Retinal pigment epithelial cell (primary cell): Measurements from ENCODE around the gene NUP98.

ENCODE experiments used
- DNase-seq: peaks from one replicate; pipeline ENCODE4 v3.0.0-alpha.2; 2010; ENCODE audit warnings: low read depth
- H3K4me3 ChIP-seq: 2 replicates; pipeline ENCODE4 v1.5.1; 2011; ENCODE audit warnings: mild to moderate bottlenecking, low read length, control low read depth, moderate library complexity
- CTCF ChIP-seq: conservative IDR thresholded peaks from 2 replicates; pipeline ENCODE4 v1.5.1; 2011; ENCODE audit warnings: low read depth, low read length, control low read depth, inconsistent platforms

Gene NUP98

DNA sequence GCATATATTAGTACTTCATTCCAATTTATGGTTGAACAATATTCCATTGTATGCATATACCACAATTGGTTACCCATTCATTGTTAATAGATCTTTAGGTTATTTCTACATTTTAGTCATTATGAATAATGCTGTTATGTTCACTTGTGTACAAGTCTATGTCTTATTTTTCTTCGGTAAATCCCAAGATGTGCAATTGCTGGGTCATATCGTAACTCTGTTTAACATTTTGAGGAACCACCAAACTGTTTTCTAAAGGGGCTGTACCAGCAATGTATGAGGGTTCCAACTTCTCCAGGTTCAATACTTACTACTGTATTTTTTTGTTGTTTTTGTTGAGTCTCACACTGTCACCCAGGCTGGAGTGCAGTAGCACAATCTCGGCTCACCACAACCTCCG, 33.1 kb downstream of the NUP98 start:
- no peak for TF ChIP-seq CTCF
- no peak for DNase-seq
- no peak overlapping the region for H3K4me3 ChIP-seq

DNA sequence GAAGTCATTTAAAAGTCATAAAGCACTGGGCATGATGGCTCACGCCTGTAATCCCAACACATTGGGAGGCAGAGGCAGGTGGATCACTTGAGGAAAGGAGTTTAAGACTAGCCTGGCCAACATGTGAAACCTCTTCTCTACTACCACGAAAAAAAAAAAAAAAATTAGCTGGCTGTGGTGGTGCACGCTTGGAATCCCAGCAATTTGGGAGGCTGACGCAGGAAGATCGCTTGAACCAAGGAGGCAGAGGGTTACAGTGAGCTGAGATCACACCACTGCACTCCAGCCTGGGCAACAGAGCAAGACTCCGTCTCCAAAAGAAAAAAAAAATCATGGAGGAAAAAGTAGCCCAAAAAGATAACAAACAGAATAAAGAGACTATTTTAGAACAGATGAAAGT, 42.2 kb downstream of the NUP98 start:
- TF ChIP-seq CTCF, result no peak
- no peak for DNase-seq
- no peak overlapping the region for H3K4me3 ChIP-seq

DNA sequence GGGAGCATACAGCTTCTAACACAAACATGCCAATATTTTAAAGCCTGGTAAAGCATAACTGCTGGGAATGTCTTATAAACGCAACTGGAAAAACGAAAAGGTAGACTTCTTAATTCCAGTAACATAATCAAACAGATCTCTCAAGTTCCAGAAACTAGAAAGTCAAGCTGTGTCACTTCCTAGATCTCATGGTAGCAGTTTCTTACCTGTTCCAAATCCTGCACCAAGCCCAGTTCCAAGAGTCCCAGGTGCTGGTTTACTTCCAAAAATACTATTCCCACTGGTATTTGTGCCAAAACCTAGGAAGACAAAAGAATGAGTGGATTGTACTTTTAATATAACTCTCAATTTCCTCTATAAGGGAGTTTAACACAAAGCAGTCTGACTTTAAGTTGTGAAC, 44.2 kb downstream of the NUP98 start:
- no peak for DNase-seq
- H3K4me3 ChIP-seq, result no peak overlapping the region
- TF ChIP-seq CTCF, result no peak

GRCh38 chr11:3747704-3748103, 49.6 kb downstream of the NUP98 start:
- no peak overlapping the region for H3K4me3 ChIP-seq
- DNase-seq, result no peak
- no peak for TF ChIP-seq CTCF

GRCh38 chr11:3745161-3745560, 52.2 kb downstream of the NUP98 start:
- no peak for DNase-seq
- H3K4me3 ChIP-seq, result no peak overlapping the region
- no peak for TF ChIP-seq CTCF

GRCh38 chr11:3738723-3739122, 58.6 kb downstream of the NUP98 start:
- TF ChIP-seq CTCF, result no peak
- DNase-seq, result no peak
- H3K4me3 ChIP-seq, result no peak overlapping the region

GRCh38 chr11:3738241-3738640, 59.1 kb downstream of the NUP98 start:
- no peak for TF ChIP-seq CTCF
- no peak for DNase-seq
- no peak overlapping the region for H3K4me3 ChIP-seq
